Endometrium (tissue), 2 donors: ENCODE measurements around the gene CHST9.
"Not testable (repeated sequence)": the region's sequence is repeated elsewhere in the genome, so short reads cannot be mapped to it uniquely, and the experiment has no call there.

ENCODE experiments used
- FAIRE-seq: peaks from 2 replicates; lab custom pipeline; 2012; peaks lifted over from hg19 to GRCh38; lab: Jason Lieb, UNC
- donor health status: control.
- donor health status: control.

CHST9 gene

DNA sequence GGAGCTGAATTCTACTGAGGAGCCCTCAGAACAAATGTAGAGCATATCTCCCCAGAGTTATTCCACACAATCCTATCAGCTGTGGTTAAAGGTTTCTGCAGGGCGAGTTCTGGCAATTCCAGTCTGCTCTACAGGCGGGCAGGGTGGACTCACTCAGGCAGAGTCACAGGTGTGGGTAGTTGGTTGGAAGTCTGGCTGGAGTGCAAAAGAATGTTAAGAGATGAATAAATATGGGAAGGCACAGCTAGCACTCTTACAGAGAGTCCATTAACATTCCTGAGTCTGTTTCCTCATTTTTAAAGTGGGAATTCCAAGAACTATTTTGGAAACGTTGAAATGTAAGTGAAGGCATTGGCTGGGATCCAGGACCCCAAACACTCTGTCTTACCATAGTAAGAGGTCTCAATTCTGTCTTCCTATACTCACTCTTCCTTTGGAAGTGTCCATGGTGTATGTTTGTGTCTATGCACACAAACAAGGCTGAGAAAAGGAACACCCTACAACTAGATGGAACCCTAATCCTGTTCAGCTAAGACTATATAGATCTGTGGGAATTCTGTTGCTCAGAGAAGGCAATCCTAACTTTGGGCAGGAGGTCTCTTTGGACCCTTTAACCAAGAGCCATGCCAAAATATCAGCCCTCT, 256.3 kb downstream of the CHST9 start:
- FAIRE-seq = no peak

DNA sequence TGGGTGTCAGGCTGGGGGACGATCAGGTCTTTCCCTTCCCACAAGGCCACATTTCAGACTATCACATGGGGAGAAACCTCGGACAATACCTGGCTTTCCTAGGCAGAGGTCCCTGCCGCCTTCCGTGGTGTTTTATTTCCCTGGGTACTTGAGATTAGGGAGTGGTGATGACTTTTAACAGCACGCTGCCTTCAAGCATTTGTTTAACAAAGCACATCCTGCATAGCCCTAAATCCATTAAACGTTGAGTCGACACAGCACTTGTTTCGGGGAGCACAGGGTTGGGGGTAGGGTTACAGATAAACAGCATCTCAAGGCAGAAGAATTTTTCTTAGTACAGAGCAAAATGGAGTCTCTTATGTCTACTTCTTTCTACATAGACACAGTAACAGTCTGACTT, 257.3 kb downstream of the CHST9 start:
- FAIRE-seq = not testable (repeated sequence)

DNA sequence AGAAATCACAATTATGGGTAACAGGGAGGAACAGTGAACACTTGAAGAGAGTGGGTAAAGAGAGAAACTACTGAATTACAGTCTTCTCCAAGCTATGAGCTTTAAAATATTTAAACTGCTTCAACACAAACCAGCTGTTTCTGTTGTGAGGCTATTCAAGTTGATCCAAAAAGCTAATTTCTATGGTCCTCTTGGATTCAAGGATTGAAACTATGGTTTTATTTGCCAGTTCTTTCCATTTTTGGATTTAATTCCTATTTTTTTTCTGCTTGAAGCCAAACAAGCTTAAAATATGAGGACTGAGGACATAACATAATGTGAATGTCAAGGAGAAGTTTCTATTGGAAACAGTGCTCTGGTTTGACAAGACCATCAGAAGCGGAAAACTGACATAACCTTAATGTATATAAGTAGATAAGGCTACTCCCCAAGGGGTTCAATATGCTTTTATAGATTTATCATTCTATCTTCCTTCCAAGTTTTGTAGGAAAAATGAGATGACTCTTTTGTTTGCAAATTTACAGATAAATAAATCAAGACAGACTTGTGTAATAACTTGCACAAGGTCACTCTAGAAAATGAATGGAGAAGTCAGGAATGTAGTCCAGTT, 258.9 kb downstream of the CHST9 start:
- no peak for FAIRE-seq

DNA sequence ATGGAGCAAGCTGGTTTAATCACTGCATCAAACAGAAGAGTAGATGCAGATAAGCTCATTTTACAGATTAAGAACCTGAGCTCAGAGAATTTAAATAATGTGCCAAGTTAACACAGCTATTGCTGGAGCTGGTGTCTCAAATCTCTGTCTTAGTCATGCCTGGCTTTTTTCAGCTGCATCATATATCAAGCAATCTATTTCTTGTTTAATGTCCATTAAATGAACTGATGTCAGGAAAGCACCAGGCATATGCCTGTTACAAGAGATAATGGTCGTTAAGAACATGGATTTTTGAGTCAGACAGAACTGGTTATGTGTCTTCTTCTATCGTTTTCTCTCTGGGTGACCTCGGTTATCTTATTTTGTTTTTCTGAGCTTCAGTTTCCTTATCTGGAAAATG, 259.8 kb downstream of the CHST9 start:
- no peak for FAIRE-seq

DNA sequence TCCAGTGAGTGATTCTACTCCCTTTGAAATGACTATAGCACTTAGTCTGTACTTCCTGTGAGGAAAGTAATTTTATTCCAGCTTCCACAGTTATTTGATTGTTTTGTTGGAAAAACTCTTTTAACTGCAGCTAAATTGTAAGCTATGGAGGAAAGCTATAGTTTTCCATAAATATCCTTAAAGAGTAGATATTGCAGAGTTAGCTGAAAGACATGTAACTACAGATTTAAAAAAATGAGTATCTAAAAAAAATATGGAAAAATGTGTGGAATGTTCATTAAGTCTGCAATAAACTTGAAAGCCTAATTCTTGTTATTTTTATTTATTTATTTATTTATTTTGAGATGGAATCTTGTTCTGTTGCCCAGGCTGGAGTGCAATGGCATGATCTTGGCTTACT, 262.8 kb downstream of the CHST9 start:
- FAIRE-seq = no peak

DNA sequence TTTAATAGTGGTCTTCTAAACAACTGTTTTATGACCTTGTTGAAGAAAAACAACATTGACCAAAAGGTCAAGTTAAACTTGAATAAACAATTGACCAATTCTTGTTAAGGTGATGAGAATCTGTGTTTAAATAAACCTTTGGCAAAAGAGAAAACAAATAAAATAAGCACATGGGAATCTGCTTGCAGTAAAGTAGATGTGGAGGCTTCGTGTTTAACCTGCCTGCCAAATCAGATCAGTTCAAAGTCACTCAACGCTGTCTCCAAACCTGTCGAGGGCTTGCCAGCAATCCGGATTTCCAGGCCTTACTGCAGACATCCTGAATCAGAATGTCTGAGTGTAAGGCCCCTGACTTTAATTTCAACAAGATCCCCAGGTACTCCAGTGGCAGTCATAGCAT, 264.5 kb downstream of the CHST9 start:
- peak; percentile 96 for FAIRE-seq

- FAIRE-seq = no peak
Measured at GRCh38 chr18:26919627-26920026, 265.5 kb downstream of the CHST9 start.

DNA sequence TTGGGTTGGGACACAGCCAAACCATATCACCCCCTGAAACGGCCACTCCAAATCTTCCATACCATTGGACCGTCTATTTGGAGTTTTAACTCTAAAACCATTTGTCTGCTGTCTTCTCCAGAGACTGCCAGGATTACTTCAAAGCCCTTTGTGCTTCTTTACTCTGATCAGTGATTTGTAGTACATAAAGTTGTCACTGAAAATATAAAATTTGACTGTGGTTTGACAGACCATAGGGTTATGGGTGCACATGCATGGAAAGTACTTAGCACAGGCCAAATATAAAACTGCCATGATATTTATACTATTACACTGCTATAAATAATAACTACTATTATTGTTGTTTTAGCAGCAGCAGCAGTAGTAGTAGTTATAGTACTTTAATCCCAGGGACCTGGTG, 265.9 kb downstream of the CHST9 start:
- no peak for FAIRE-seq

DNA sequence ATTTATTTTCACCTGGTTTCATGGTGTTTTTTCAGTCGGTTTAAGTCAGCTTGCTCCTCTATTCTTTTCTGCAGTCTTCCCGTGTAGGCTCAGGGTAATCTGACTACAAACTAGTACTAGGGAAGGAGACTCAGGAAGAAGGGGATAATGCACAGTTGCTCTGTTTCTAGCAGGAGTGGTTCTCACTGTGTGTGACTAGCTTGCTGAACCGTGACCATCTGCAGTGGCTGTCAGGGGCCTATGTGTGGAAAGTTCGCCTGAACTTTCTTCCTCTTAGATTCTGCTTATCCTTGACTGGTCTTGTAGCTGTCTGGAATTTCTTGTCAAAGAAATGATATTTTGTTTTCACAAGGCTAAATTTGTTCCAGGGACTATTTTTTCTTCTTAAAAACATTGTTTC, 273.3 kb downstream of the CHST9 start:
- FAIRE-seq = no peak

DNA sequence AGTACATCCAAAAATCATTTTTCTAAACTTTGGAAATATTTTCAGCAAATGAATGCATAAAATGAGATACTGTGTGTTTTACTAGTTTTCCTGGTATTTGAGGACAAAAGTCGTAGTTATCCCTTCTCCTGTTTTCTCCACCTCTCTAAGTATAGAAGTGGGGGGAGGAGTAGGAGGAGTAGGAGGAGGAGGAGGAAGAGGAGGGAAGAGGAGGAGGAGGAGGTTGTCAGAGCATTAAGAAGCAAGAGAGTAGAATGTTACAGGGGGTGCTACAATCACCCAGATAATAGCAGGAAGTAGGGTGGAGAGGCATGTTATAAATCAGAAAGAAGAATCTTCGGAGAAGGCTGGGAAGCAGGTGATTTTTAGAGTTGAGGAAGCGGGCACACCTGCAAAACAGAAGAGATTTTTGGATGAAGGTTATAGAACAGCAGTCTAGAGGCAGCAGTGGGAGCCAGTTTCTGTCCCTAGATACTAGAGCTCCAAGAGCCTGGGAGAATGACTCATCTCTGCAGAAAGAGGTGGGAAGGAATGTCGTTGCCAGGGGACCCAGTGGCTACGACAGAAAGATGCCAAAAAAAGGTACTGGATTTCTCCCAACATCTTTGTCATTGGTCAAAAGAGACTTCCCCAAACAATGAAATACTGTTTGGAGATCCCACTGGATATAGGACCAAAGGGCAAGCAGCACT, 275.4 kb downstream of the CHST9 start:
- FAIRE-seq = no peak

GRCh38 chr18:26908906-26909305, 276.2 kb downstream of the CHST9 start:
- FAIRE-seq = no peak

DNA sequence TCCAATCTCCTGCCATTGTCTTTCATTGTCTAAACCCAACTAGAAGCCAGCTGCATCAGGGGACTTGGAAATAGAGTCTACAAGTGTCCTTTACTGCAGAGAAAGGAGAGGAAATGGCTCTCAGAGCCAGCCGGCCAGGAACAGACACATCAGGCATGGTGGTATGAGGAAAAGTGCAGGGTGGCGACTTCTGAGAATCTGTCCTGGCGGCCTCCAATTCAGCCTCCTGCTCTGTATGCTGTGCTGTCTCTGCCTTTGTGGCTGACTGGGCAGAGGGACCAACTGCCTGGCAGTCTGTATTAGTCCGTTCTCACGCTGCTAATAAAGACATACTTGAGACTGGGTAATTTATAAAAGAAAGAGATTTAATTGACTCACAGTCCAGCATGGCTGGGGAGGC, 282.8 kb downstream of the CHST9 start:
- FAIRE-seq = no peak

GRCh38 chr18:26901020-26901419, 284.1 kb downstream of the CHST9 start:
- no peak for FAIRE-seq

- FAIRE-seq = no peak
Measured at GRCh38 chr18:26894426-26894825, 290.7 kb downstream of the CHST9 start.

GRCh38 chr18:26893996-26894395, 291.1 kb downstream of the CHST9 start:
- no peak for FAIRE-seq

DNA sequence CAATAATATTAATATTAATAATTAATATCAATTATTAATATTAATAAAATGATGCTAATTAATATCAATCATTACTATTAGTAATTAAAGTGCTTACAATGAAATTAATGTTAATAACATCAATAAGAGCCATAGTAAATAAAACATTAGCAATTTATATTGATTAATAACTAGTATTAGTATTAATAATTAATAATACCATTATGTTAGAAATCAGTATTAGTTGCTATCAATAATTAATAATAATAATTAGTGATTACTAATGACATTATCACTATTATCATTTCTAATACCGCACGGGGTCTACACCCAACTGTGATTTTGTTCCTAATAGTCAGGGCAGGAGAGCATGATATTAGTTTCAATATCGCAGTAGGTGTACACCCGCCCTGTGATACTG, 296.8 kb downstream of the CHST9 start:
- FAIRE-seq = no peak

- no peak for FAIRE-seq
Measured at GRCh38 chr18:26875040-26875654, 310.0 kb downstream of the CHST9 start.

- FAIRE-seq = no peak
Measured at GRCh38 chr18:26874283-26874682, 310.8 kb downstream of the CHST9 start.

GRCh38 chr18:26869640-26870039, 315.5 kb downstream of the CHST9 start:
- FAIRE-seq = no peak

DNA sequence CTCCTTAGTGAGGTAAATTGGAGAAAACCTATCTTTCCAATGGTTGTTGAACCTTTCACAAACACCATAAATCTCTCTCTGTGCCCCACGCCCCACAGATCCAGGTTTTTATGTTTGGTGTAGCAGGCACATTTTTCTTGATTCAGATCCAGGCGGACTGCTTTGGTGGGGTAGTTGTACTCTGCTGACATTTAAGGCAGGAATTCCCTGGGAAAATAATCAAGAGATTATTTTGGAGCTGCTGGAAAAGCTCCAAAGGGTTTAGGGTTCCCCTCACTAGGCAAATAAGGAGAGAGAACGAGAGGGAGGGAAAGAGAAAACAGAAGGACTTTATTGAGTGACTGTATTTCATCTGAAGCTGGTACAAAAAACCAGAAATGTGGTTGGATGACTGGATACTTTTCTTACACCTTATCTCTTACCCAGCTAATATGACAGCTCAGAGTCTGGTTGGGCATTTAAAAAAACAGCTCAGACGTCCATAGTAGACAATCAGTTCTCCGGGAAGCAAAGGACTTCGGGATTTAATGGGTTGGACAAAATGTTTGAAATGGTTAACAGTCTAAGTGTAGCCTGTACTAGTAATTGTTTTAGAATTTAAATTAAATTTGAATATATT, 316.0 kb downstream of the CHST9 start:
- FAIRE-seq = peak; percentile 75

GRCh38 chr18:26867471-26867870, 317.6 kb downstream of the CHST9 start:
- no peak for FAIRE-seq

- no peak for FAIRE-seq
Measured at GRCh38 chr18:26865557-26865956, 319.6 kb downstream of the CHST9 start, which contains the start of gene AQP4. Gene AQP4 (minus strand): TSS chr18:26865707. CDS start chr18:26865689, 18 bp downstream.

DNA sequence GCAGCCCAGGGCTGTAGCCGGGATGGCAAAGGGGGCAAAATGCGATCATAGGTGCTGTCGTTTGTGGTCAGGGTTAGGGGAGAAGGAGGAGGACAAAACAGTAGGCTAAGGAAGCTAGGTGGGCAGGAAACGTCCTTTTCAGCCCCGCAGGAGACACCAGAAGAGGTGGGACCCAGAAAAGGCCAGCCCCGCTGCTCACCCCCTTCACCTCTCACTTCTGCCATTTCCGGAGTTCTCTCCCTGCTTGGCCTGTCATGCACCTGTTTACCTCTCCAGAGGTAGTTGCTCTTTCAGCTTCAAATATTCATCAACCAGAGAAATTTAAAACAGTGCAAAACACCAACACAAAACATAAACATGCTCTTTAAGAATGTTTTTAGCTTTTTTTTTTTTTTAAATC, 320.4 kb downstream of the CHST9 start:
- FAIRE-seq = no peak
